BLaER1 (cell line): ENCODE results near the gene KNDC1.
"Not testable (repeated sequence)": the region's sequence is repeated elsewhere in the genome, so short reads cannot be mapped to it uniquely, and the experiment has no call there.

ENCODE experiments used
- H3K27ac ChIP-seq: shearing (Covaris generic); formaldehyde crosslinking; 2 replicates; pipeline ENCODE4 v1.8.1; 2022
- H3K27me3 ChIP-seq: shearing (Covaris generic); formaldehyde crosslinking; 2 replicates; pipeline ENCODE4 v1.8.1; 2022
- H3K36me3 ChIP-seq: shearing (Covaris generic); formaldehyde crosslinking; 2 replicates; pipeline ENCODE4 v1.8.1; 2022
- H3K4me1 ChIP-seq: shearing (Covaris generic); formaldehyde crosslinking; 2 replicates; pipeline ENCODE4 v1.8.1; 2022
- H3K4me2 ChIP-seq: shearing (Covaris generic); formaldehyde crosslinking; 2 replicates; pipeline ENCODE4 v1.8.1; 2022
- H3K4me3 ChIP-seq: shearing (Covaris generic); formaldehyde crosslinking; 2 replicates; pipeline ENCODE4 v1.8.1; 2022
- H3K9ac ChIP-seq: shearing (Covaris generic); formaldehyde crosslinking; 2 replicates; pipeline ENCODE4 v1.8.1; 2022
- H3K9me3 ChIP-seq: shearing (Covaris generic); formaldehyde crosslinking; 2 replicates; pipeline ENCODE4 v1.8.1; 2022
- H4K20me1 ChIP-seq: shearing (Covaris generic); formaldehyde crosslinking; 2 replicates; pipeline ENCODE4 v1.8.1; 2022
- Cebpa-rat ChIP-seq: shearing (Covaris generic); IDR thresholded peaks from 2 replicates; pipeline ENCODE4 v1.8.1; 2022

The KNDC1 gene

DNA sequence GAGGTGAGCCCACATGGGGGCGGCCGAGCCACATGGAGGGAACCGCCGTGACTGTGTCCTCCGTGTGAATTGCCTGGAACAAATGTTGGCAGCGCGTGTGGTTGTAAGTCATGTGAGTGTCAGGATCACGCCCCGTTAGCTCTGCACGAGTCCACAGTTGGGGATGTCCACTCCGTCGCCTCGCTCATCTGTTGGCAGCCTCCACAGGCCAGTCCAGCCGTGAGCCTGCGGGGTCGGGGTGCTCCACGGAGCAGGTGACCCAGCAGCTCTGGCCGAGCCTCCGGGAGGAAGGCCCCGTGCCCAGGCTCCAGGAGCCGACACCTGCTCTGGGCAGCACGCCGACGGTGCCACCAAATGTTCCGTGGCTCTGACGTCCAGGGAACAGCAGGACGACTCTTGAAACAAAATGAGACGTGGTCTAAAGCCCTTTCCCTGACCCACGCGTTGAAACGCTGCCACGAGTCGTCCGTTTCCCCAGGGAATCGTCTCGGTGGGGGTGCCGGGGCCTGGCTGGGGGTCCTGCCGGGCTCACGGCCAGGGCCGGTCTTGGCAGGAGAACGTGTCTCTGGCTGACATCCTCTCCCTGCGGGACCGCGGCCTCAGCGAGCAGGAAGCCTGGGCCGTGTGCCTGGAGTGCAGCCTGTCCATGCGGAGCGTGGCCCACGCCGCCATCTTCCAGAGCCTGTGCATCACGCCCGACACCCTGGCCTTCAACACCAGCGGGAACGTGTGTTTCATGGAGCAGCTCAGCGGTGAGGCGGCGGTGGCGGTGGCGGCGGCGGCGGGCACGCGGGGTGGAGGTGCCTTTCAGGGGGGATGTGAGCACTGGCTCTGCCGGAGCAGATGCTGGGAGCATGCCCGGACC lies 7.0 kb downstream of the KNDC1 start:
- H3K36me3 ChIP-seq, result no peaks in the 10 kb centered on the region
- H3K9me3 ChIP-seq, result no peaks in the 10 kb centered on the region
- TF ChIP-seq Cebpa-rat, result no peak
- no peak overlapping the region for H3K27ac ChIP-seq
- H3K4me2 ChIP-seq, result no peak overlapping the region
- H4K20me1 ChIP-seq, result 0 out of 2 replicates have a peak, but pooled peaks cover 2% of the 10 kb centered on the region
- H3K27me3 ChIP-seq, result peaks cover 8% of the 10 kb centered on the region; the same call in 1 of the 2 replicates
- H3K4me1 ChIP-seq, result peaks cover 62% of the 10 kb centered on the region
- H3K9ac ChIP-seq, result no peak overlapping the region
- no peak overlapping the region for H3K4me3 ChIP-seq

DNA sequence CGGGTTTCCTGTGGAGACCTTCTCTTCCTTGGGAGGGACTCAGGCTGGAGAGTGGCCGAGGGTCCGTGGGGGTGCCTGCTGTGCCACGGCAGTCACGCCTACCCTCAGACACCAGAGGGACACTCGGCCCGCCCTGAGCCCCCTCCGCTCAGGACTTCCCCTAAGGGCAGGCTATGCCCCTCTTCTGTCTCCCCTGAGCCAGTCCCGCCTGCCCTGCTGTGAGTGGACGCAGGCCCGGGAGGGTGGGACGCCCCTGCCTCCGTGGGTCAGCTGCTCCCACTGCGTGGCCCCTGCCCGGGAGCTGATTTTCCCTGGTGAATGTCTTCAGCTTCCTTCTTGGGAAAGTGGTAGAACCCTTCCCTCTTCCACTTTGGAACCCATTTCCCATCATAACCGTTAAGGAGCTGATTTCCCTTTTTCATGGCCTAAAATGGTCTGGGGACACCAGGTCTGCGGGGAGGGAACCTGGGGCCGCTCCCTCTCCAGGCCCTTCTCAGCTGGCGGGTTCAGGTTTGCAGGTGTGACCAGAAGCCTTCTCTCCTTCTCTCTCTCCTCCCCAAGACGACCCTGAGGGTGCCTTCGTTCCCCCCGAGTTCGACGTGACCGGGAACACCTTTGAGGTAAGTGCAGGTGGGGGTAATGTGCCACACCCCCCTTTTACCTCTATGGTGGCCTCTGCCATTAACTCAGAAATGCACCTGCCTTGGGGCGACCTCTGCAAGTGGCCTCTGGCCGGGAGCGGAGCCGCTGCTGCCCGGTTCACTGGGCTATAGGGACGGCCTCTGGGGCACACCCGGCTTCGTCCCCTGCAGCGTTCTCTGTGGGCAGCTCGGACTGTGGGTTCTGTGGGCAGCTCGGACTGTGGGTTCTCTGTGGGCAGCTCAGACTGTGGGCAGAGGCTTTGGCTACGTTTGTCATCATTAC lies 7.9 kb downstream of the KNDC1 start:
- Histone ChIP-seq H3K9me3 (no peaks in the 10 kb centered on the region), H3K27ac (0 out of 2 replicates have a peak overlapping the region, but pooled peaks have one; percentile 12), H3K36me3 (no peaks in the 10 kb centered on the region), H3K9ac (no peak overlapping the region), H3K4me2 (peak overlapping the region; percentile 62), H3K27me3 (no peaks in the 10 kb centered on the region), H3K4me1 (peaks cover 59% of the 10 kb centered on the region), H4K20me1 (no peaks in the 10 kb centered on the region), H3K4me3 (no peak overlapping the region)
- no peak for TF ChIP-seq Cebpa-rat

DNA sequence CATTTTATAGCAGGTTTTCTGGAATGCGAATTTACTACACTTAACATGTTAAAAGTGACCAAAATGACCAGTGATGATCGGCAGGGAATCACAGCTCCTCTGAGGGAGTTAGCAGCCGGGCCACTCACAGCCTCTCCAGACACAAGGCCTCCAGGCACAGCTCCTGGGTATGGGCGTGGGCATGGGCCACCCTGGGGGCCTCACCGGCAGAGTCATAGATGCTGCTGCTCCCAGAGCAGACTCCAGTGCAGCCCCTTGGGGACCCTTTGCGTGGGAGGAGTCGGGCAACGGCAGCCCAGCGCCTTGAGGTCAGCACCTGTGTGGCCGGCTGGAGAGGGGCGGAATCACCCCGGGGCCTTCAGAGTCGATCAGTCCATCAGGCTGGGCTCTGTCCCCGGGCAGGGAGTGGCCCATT lies 8.6 kb downstream of the KNDC1 start:
- no peak for TF ChIP-seq Cebpa-rat
- Histone ChIP-seq H3K9ac (no peak overlapping the region), H3K27ac (0 out of 2 replicates have a peak overlapping the region, but pooled peaks have one; percentile 12), H3K4me2 (peak overlapping the region; percentile 62), H3K9me3 (no peaks in the 10 kb centered on the region), H3K4me1 (peaks cover 59% of the 10 kb centered on the region), H4K20me1 (no peaks in the 10 kb centered on the region), H3K36me3 (no peaks in the 10 kb centered on the region), H3K27me3 (no peaks in the 10 kb centered on the region), H3K4me3 (no peak overlapping the region)

DNA sequence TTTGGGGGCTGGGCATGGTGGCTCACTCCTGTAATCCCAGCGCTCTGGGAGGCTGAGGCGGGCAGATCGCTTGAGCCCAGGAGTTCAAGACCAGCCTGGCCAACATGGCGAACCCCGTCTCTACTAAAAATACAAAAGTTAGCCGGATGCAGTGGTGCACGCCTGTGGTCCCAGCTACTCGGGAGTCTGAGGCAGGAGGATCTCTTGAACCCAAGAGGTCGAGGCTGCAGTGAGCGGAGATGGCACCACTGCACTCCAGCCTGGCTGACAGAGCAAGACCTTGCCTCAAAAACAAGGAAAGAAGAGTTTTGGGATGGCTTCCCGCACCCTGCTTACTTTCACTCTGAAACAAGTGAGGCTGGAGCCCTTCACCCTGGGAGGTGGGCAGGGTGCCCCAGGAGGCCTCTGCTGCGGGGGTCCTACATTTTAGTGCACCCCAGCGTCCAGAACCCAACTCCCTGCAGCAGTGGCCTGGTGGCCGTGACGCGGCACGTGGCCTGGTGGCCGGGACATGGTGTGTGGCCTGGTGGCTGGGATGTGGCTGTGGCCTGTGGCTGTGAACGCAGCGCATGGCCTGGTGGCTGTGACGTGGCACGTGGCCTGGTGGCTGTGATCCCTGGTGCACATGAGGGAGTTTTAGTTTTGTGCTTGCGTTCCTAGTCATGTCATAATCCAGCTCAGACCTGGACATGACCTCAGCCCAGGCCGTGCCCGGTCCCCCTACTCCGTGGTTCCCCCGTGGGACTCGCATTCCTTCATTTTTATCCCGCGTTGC lies 9.3 kb downstream of the KNDC1 start:
- Histone ChIP-seq H3K27me3 (no peaks in the 10 kb centered on the region), H3K4me1 (peaks cover 56% of the 10 kb centered on the region), H3K36me3 (no peaks in the 10 kb centered on the region), H3K27ac (no peak overlapping the region), H3K4me3 (no peak overlapping the region), H4K20me1 (no peaks in the 10 kb centered on the region), H3K9me3 (no peaks in the 10 kb centered on the region), H3K9ac (no peak overlapping the region), H3K4me2 (peak overlapping the region; percentile 62)
- TF ChIP-seq Cebpa-rat, result no peak

DNA sequence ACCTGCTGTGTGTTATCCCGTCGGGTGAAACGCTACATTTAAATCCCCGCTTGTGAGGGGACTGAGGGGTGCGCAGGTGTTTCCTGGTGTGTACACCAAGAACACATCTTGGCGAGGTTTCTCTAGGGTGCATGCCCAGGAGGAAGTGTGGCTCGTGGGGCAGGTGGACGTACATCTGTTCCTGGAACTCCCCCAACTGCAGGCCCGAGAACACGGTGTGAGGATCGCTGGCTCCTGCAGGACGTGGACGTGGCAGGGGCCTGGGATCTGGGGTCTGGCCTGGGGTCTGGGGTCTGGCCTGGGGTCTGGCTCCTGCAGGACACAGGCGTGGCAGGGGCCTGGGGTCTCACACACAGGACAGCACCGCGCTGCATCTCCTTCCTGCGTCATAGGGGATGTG lies 10.1 kb downstream of the KNDC1 start:
- Histone ChIP-seq H4K20me1 (no peaks in the 10 kb centered on the region), H3K9me3 (no peaks in the 10 kb centered on the region), H3K4me2 (peak overlapping the region; percentile 62), H3K36me3 (no peaks in the 10 kb centered on the region), H3K9ac (no peak overlapping the region), H3K4me3 (no peak overlapping the region), H3K4me1 (peaks cover 49% of the 10 kb centered on the region), H3K27me3 (no peaks in the 10 kb centered on the region), H3K27ac (no peak overlapping the region)
- no peak for TF ChIP-seq Cebpa-rat

DNA sequence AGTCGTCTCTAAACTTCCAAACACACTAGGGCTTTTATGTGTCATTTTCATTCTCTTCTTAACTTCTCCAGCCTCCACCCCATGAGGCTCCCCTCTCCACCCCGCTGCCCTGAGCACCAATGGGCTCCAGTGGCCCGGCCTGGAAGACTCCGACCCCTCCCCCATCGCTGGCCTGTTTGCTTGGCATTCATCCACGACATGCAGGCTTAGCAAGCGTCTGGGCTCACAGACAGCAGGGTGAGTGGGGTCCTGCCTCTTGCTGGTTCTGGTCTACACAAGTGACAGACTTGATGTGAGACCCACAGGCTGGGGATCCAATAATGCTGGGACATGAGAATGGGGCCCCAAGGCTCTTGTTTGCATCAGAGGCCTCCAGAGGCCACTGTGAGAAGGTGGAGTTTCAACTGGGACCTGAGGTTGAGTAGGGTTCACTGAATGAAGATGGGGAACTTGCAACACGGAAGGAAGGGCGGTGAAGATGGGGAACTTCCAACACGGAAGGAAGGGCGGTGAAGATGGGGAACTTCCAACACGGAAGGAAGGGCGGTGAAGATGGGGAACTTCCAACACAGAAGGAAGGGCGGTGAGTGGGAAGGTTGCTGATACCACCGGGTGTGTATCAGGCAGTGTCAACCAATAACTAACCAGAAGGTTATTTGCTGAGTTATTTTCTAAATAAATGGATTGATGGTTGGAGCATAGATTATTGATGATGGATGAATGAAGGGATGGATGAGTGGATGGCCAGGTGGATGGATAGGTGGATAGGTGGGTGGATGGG lies 14.0 kb downstream of the KNDC1 start:
- no peak overlapping the region for H3K4me3 ChIP-seq
- no peak for TF ChIP-seq Cebpa-rat
- peaks cover 13% of the 10 kb centered on the region for H3K27me3 ChIP-seq
- no peaks in the 10 kb centered on the region for H4K20me1 ChIP-seq
- peak overlapping the region; percentile 9 for H3K4me2 ChIP-seq
- no peaks in the 10 kb centered on the region for H3K9me3 ChIP-seq
- peaks cover 54% of the 10 kb centered on the region for H3K4me1 ChIP-seq
- no peaks in the 10 kb centered on the region for H3K36me3 ChIP-seq
- no peak overlapping the region for H3K27ac ChIP-seq
- H3K9ac ChIP-seq, result no peak overlapping the region

DNA sequence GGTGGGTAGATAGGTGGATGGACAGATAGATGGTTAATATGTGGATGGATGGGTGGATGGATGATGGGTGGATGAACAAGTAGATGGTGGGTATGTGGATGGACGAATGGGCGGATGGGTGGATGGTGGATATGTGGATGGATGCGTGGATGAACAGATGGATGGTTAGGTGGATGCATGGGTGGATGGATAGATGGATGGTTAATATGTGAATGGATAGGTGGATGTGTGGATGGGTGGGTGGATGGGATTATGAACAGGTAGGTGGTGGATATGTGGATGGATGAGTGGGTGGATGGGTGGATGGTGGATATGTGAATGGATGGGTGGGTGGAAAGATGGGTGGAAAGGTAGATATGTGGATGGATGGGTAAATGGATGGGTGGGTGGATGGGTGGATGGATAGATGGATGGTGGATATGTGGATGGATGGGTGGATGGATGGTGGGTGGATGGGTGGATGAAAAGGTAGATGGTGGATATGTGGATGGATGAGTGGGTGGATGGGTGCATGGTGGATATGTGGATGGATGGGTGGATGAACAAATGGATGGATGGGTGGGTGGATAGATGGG lies 14.8 kb downstream of the KNDC1 start:
- Histone ChIP-seq H3K4me3 (no peak overlapping the region), H4K20me1 (0 out of 2 replicates have a peak, but pooled peaks cover 2% of the 10 kb centered on the region), H3K4me1 (peaks cover 54% of the 10 kb centered on the region), H3K4me2 (no peak overlapping the region), H3K36me3 (no peaks in the 10 kb centered on the region), H3K9me3 (no peaks in the 10 kb centered on the region), H3K9ac (no peak overlapping the region), H3K27ac (no peak overlapping the region), H3K27me3 (peaks cover 19% of the 10 kb centered on the region)
- TF ChIP-seq Cebpa-rat, result no peak

DNA sequence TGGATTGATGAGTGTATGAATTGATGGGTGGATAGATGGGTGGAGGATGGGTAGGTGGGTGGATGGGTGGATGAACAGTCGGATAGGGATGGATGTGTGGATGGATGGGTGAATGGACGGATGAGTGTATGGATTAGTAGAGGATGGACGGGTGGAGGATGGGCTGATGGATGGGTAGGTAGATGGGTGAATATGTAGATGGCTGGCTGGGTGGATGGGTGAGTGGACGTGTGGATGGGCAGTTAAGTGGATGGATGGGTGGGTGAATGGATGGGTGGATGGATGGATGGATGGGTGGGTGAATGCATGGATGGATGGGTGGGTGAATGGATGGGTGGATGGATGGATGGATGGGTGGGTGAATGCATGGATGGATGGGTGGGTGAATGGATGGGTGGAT lies 15.6 kb downstream of the KNDC1 start:
- H3K9me3 ChIP-seq, H3K27ac ChIP-seq, H3K4me2 ChIP-seq, H3K9ac ChIP-seq, H3K36me3 ChIP-seq, H3K4me3 ChIP-seq: not testable (repeated sequence)
- H3K4me1 ChIP-seq, result peaks cover 56% of the 10 kb centered on the region
- peaks cover 21% of the 10 kb centered on the region for H3K27me3 ChIP-seq
- H4K20me1 ChIP-seq, result 0 out of 2 replicates have a peak, but pooled peaks cover 10% of the 10 kb centered on the region
